G401 (cell line): ENCODE measurements around the gene SFXN2. TPM values are rescaled to one million over a fixed set of nuclear protein-coding genes. Genes with fewer than 3 reads are reported as not detected.
"Not testable (repeated sequence)": the region's sequence is repeated elsewhere in the genome, so short reads cannot be mapped to it uniquely, and the experiment has no call there.

Experiments used
- DNase-seq: peaks from one replicate; pipeline ENCODE4 v3.0.0-alpha.2; 2015; ENCODE audit warnings: low spot score
- in situ Hi-C: cut with HindIII; loops from 2 replicates; pipeline ENCODE4 v1.10.0; 2016; ENCODE audit warnings: low sequenced_read_pairs, mixed read lengths
- total RNA-seq: library from RNA; depleted of rRNA; stranded (reverse); fragments of >200 nt; shearing (Covaris generic); gene quantifications from 2 replicates; pipeline ENCODE4 v1.2.3, GENCODE V29; 2014

SFXN2 gene
- total RNA-seq, 1 experiment from 2014 or later: 25.7 TPM

- peak; percentile 98 for DNase-seq
- in situ Hi-C loops: no loop called here
Observed at GRCh38 chr10:102713814-102714620, 419 bp upstream of the SFXN2 start, which contains the start of gene ARL3. TSS of gene ARL3 (minus strand) at chr10:102714397. CDS start at chr10:102714275, 122 bp downstream.

- DNase-seq: no peak
- in situ Hi-C loops: no loop called here
Observed at GRCh38 chr10:102715880-102716279, 1.4 kb downstream of the SFXN2 start.

DNA sequence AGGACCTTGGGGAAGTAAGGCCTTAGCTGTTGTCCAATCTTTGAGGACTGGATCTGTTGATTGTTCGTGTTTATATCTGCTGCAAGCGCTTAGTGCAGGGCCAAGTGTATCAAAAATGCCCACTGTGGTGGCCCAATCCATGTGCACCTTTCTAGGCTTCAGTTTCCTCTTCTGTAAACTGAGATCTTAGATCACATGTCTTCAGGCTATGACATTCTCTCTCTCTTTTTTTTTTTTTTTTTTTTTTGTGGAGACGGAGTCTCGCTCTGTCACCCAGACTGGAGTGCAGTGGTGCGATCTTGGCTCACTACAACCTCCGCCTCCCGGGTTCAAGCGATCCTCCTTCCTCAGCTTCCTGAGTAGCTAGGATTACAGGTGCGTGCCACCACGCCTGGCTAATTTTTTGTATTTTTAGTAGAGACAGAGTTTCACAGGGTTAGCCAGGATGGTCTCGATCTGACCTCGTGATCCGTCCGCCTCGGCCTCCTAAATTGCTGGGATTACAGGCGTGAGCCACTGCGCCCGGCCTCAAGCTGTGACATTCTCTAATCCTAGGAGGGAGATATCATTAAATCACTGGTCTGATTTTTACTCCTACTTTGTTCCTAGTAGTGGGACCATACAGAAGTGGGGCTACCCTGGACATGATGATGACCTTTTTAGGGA lies 2.6 kb downstream of the SFXN2 start:
- in situ Hi-C loops, DNase-seq: not testable (repeated sequence)

- DNase-seq: peak; percentile 71
- in situ Hi-C loops: no loop called here
Observed at GRCh38 chr10:102718220-102718619, 3.8 kb downstream of the SFXN2 start.

GRCh38 chr10:102720337-102720736 lies 5.9 kb downstream of the SFXN2 start:
- DNase-seq: no peak
- in situ Hi-C loops: no loop called here

- in situ Hi-C loops: no loop called here
- no peak for DNase-seq
Observed at GRCh38 chr10:102720775-102721301, 6.4 kb downstream of the SFXN2 start.

DNA sequence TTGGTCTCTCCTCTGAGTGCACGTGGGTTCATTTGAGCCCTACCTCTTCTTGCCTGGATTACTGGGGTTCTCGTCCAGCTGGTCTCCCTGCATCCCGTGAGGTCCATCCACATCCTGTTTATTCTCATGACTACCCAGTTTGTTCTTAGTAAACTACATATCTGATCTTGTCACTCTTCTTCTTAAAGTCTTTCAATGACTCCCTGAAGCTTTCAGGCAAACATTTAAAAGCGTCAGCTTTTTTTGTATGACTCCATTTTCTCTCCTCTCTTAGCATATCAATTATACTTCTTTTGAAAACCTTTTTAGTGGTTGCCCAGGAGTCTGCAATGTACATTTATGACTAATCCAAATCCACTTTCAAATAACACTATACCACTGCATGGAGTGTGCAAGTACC lies 7.5 kb downstream of the SFXN2 start:
- in situ Hi-C loops: no loop called here

DNA sequence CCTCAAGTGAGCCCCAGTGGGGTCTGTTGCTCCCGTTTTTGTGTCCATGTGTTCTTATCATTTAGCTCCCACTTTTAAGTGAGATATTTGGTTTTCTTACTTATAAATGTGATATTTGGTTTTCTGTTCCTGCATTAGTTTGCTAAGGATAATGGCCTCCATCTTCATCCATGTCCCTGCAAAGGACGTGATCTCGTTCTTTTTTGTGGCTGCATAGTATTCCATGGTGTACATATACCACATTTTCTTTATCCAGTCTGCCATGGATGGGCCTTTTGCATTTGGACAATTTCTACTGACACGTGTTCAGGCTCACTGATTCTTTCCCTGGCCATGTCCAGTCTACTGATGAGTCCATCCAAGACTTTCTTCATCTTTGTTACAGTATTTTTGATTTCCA lies 9.6 kb downstream of the SFXN2 start:
- in situ Hi-C loops: no loop called here
- DNase-seq: no peak

More for the DNA sequence above, 7.5 kb downstream of the SFXN2 start:
- no peak for DNase-seq

DNA sequence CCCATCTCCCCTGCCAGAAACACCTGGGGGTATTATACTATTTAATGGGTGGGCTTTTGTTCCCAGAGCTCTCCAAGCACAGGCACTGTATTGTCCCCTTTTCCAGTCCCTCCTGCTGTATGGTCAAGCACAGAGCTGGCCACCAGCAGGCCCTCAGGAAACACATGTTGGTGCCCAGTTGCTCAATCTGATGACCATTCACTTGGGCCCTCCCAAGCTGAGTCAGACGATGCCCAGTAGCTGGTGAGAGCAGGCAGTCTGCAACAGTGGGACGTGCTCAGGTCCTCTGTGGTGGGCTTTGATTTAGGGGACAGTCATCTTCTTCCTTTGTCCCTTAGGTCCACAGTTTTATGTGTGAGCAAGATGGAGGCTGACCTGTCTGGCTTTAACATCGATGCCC lies 11.8 kb downstream of the SFXN2 start:
- in situ Hi-C loops: no loop called here
- DNase-seq: no peak

GRCh38 chr10:102727037-102727818 lies 12.8 kb downstream of the SFXN2 start:
- in situ Hi-C loops: no loop called here
- DNase-seq: no peak

- DNase-seq: peak; percentile 82
- in situ Hi-C loops: no loop called here
Observed at GRCh38 chr10:102729029-102730026, 14.9 kb downstream of the SFXN2 start.

GRCh38 chr10:102731222-102731800 lies 16.9 kb downstream of the SFXN2 start:
- in situ Hi-C loops: no loop called here
- no peak for DNase-seq

DNA sequence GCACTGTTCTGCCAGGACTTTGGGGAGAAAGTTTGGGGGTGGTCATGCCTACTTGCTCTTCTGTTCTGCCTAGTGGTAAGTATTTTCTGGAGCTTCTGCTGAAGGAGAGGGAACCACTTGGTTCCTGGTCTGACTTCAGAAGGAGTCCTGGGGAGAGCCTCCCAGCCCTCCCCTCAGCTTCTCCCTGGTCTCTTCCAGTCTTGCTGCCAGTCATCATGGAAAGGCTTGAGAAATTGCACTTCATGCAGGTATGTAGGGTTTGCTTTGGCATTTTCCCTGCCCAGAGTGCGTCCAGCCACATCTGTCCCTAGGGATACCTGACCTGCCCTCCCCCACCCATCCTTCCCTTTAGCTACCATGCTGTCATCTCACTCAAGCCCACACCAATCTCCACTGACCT lies 18.2 kb downstream of the SFXN2 start:
- in situ Hi-C loops: no loop called here
- no peak for DNase-seq

- DNase-seq: no peak
Observed at GRCh38 chr10:102735065-102735562, 20.7 kb downstream of the SFXN2 start.

DNA sequence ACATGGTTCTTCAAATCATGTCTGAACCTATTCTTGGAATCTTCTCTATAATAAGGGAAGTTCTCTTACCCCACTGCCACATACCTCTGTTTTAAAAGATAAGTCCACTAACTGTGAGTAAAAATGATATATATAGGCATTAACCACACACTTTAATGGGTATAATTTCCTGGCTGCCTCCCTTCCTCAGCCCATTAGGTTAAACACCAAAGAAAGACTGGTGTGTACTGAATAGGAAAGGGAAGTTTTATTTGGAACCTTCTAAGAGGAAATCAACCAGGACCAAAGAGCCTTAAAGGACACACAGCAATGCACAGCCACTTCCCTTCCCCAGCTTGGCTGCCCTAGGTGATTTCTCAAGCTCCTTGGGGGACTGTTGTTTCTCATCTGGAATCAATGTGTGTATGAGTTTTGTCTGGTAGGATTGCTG lies 24.3 kb downstream of the SFXN2 start:
- no peak for DNase-seq
- in situ Hi-C loops: no loop called here

More at GRCh38 chr10:102735065-102735562, 20.7 kb downstream of the SFXN2 start:
- in situ Hi-C loops: no loop called here

DNA sequence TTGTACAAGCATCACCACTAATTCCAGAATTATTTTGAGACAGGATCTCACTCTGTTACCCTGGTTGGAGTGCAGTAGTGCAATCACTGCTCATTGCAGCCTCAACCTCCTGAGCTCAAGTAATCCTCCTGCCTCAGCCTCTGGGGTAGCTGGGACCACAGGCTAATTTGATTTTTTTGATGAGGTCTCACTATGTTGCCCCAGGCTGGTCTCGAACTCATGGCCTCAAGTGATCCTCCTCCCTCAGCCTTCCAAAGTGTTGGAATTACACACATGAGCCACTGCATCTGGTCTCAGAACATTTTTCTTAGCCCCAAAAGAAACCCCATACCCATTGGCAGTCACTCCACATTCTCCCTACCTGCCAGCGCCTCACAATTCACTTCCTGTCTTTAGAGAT lies 25.8 kb downstream of the SFXN2 start:
- DNase-seq: no peak
- in situ Hi-C loops: loop anchor here (5.0 kb wide), 1 partner anchor 92 kb away; no protein-coding TSS in a partner anchor

GRCh38 chr10:102741726-102742237 lies 27.3 kb downstream of the SFXN2 start:
- in situ Hi-C loops: loop anchor here (5.0 kb wide), 1 partner anchor 91 kb away; no protein-coding TSS in a partner anchor
- no peak for DNase-seq
